H1 (cell line): ENCODE measurements around the gene DKKL1.

Experiments
- CHD2 ChIP-seq: IDR thresholded peaks from 2 replicates; pipeline ENCODE4 v1.6.1; 2012; ENCODE audit warnings: low read length, improper control_type of control experiment
- CTCF ChIP-seq, 3 experiments: IDR thresholded peaks; 1 replicate in 2 of 3; 2 replicates in 1 of 3; pipeline versions ENCODE4 v1.5.1 to v1.6.1; 2011; ENCODE audit warnings: low read length in 3 of 3, mild to moderate bottlenecking in 3 of 3, inconsistent platforms in 2 of 3, low read depth in 1 of 3, moderate library complexity in 1 of 3; ENCODE audit not compliant: insufficient read depth in 1 of 3; ENCODE audit errors: control extremely low read depth in 1 of 3
- EZH2 ChIP-seq: fragments of 200-600 bp; sonication (generic); IDR thresholded peaks from 2 replicates; pipeline ENCODE4 v1.7.1; 2012; ENCODE audit warnings: low read depth, mild to moderate bottlenecking, moderate library complexity, low read length, inconsistent platforms; ENCODE audit not compliant: severe bottlenecking
- POLR2A ChIP-seq, 2 experiments: IDR thresholded peaks; 1 replicate in 1 of 2; 2 replicates in 1 of 2; pipeline ENCODE4 v1.6.1; 2011; ENCODE audit warnings: low read depth in 2 of 2, low read length in 2 of 2, mild to moderate bottlenecking in 2 of 2; ENCODE audit errors: control extremely low read depth in 1 of 2
- POLR2AphosphoS5 ChIP-seq: IDR thresholded peaks from 2 replicates; pipeline ENCODE4 v1.6.1; 2011; ENCODE audit warnings: low read depth, low read length
- RAD21 ChIP-seq, 2 experiments: IDR thresholded peaks in 1 of 2; conservative IDR thresholded peaks in 1 of 2; 2 replicates each; pipeline ENCODE4 v1.6.1; 2011; ENCODE audit warnings: low read depth in 2 of 2, low read length in 2 of 2, improper control_type of control experiment in 1 of 2, inconsistent platforms in 1 of 2, mild to moderate bottlenecking in 1 of 2, moderate library complexity in 1 of 2
- SP2 ChIP-seq: IDR thresholded peaks from 2 replicates; pipeline ENCODE4 v1.6.1; 2012; ENCODE audit warnings: mild to moderate bottlenecking, low read length, inconsistent platforms
- SRF ChIP-seq: IDR thresholded peaks from 2 replicates; pipeline ENCODE4 v1.6.1; 2011; ENCODE audit warnings: mild to moderate bottlenecking, low read depth, low read length, moderate library complexity
- TEAD4 ChIP-seq: IDR thresholded peaks from 2 replicates; pipeline ENCODE4 v1.6.1; 2012; ENCODE audit warnings: low read depth, low read length, inconsistent platforms, mixed read lengths

- TF ChIP-seq SP2 (no peak), POLR2AphosphoS5 (no peak), SRF (no peak), EZH2 (no peak), RAD21 (IDR thresholded peaks at IDR 0.05 in 1 of 2, conservative IDR thresholded peaks at IDR 0.05 in 1 of 2; ENCODE audit: low read depth in 2 of 2, low read length in 2 of 2) (no peak), TEAD4 (no peak), CTCF (IDR thresholded peaks at IDR 0.05; ENCODE audit: control extremely low read depth in 1 of 3, insufficient read depth in 1 of 3, low read depth in 1 of 3, low read length in 3 of 3) (no peak), POLR2A (IDR thresholded peaks at IDR 0.05; ENCODE audit: control extremely low read depth in 1 of 2, low read depth in 2 of 2, low read length in 2 of 2) (no peak; a peak in 1 of 3 replicates), CHD2 (no peak)
Observed at GRCh38 chr19:49340865-49341718, 22.6 kb upstream of the DKKL1 start.
